Upper lobe of left lung (tissue), 6 donors: ENCODE data around the gene BAZ1B. TPM values are rescaled to one million over a fixed set of nuclear protein-coding genes. Genes with fewer than 3 reads are reported as not detected.

Experiments
- ATAC-seq, 2 donors: fragments of 200-7000 bp; cut with Tn5 transposase; one replicate each; pipeline ENCODE4 v1.9.1; 2022; ENCODE audit warnings: mild to moderate bottlenecking in 2 of 2, moderate library complexity in 2 of 2; ENCODE audit not compliant: low FRiP score in 2 of 2
- DNase-seq, 2 donors: peaks; one replicate each; pipeline ENCODE4 v3.0.0-alpha.2; 2019 to 2020
- H3K27ac ChIP-seq, 4 donors: fragments of 200-600 bp; sonication (generic); one replicate each; pipeline ENCODE4 v1.5.1; 2016 to 2019
- H3K27me3 ChIP-seq, 4 donors: fragments of 200-600 bp; sonication (generic); one replicate each; pipeline ENCODE4 v1.5.1; 2017 to 2019
- H3K36me3 ChIP-seq, 4 donors: fragments of 200-600 bp; sonication (generic); one replicate each; pipeline ENCODE4 v1.5.1; 2016 to 2019
- H3K4me1 ChIP-seq, 4 donors: fragments of 200-600 bp; sonication (generic); one replicate each; pipeline ENCODE4 v1.5.1; 2018 to 2019
- H3K4me3 ChIP-seq, 4 donors: fragments of 200-600 bp; sonication (generic); one replicate each; pipeline ENCODE4 v1.5.1; 2017 to 2019; ENCODE audit warnings: mild to moderate bottlenecking in 2 of 4, moderate library complexity in 1 of 4
- H3K9me3 ChIP-seq, 4 donors: fragments of 200-600 bp; sonication (generic); one replicate each; pipeline ENCODE4 v1.5.1; 2018 to 2019
- EP300 ChIP-seq, 4 donors: sonication (generic); formaldehyde crosslinking; IDR thresholded peaks; one replicate each; pipeline ENCODE4 v1.5.1; 2017; ENCODE audit warnings: antibody characterized with exemption in 4 of 4, control low read depth in 2 of 4
- POLR2A ChIP-seq, 4 donors: fragments of 450-650 bp; IDR thresholded peaks; one replicate each; pipeline ENCODE4 v1.5.1; 2016 to 2017; ENCODE audit warnings: antibody characterized with exemption in 4 of 4, mild to moderate bottlenecking in 2 of 4
- POLR2AphosphoS5 ChIP-seq, 2 donors: sonication (generic); formaldehyde crosslinking; IDR thresholded peaks; one replicate each; pipeline ENCODE4 v1.5.1; 2017; ENCODE audit warnings: antibody characterized with exemption in 2 of 2
- WGBS, 2 donors: methylation state at CpG; one replicate each; pipeline ENCODE4 v1.1.5; 2017 to 2018; 5-methylcytosine and 5-hydroxymethylcytosine counted together
- total RNA-seq, 6 donors: library from RNA; depleted of rRNA in 4 of 6; stranded (reverse); fragments of >200 nt in 4 of 6; gene quantifications; one replicate each; pipeline versions ENCODE4 v1.1.0 to v1.2.1, GENCODE V29; 2016 to 2021
- TF ChIP-seq, protein P1 (sequence below), 6 experiments: fragments of 450-650 bp in 4 of 6; fragments of 200-600 bp in 2 of 6; sonication (generic) in 2 of 6; IDR thresholded peaks; one replicate each; pipeline ENCODE4 v1.5.1; 2016 to 2019; ENCODE audit warnings: antibody characterized with exemption in 6 of 6
- donor health status: DM: no; HTN: no; CAD: no; lungs with moderate emphysema.
- donor health status: DM: no; HTN: yes; CAD: no; lungs with severe emphysema.

BAZ1B gene
- total RNA-seq, 6 donors from 2014 or later = 45.8 to 71.4 (median 56.0) TPM

- 93 to 100% methylated on average over 4 to 8 of the region's 8 CpGs for WGBS, 2 donors
- no peaks in the 10 kb centered on the region for H3K27me3 ChIP-seq
- ATAC-seq (no peak), DNase-seq (no peak)
- H3K36me3 ChIP-seq = no peaks in the 10 kb centered on the region
- H3K27ac ChIP-seq = no peak overlapping the region
- TF ChIP-seq POLR2A (IDR thresholded peaks at IDR 0.05) = no peak
- TF ChIP-seq POLR2AphosphoS5 (IDR thresholded peaks at IDR 0.05) = no peak
- no peak for TF ChIP-seq EP300 (IDR thresholded peaks at IDR 0.05)
- TF ChIP-seq, protein P1, sequence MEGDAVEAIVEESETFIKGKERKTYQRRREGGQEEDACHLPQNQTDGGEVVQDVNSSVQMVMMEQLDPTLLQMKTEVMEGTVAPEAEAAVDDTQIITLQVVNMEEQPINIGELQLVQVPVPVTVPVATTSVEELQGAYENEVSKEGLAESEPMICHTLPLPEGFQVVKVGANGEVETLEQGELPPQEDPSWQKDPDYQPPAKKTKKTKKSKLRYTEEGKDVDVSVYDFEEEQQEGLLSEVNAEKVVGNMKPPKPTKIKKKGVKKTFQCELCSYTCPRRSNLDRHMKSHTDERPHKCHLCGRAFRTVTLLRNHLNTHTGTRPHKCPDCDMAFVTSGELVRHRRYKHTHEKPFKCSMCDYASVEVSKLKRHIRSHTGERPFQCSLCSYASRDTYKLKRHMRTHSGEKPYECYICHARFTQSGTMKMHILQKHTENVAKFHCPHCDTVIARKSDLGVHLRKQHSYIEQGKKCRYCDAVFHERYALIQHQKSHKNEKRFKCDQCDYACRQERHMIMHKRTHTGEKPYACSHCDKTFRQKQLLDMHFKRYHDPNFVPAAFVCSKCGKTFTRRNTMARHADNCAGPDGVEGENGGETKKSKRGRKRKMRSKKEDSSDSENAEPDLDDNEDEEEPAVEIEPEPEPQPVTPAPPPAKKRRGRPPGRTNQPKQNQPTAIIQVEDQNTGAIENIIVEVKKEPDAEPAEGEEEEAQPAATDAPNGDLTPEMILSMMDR (IDR thresholded peaks at IDR 0.05) = no peak
- peaks cover 5 to 12% (median 7%) of the 10 kb centered on the region in 4 donors for H3K4me1 ChIP-seq
- no peak overlapping the region for H3K4me3 ChIP-seq
- H3K9me3 ChIP-seq = no peaks in the 10 kb centered on the region
These were observed 93.9 kb downstream of the BAZ1B start for GRCh38 chr7:73427902-73428787.

GRCh38 chr7:73426016-73426415 is 96.1 kb downstream of the BAZ1B start:
- Histone ChIP-seq H3K4me3 (no peak overlapping the region), H3K4me1 (peaks cover 5 to 9% (median 7%) of the 10 kb centered on the region in 4 donors), H3K27me3 (no peaks in the 10 kb centered on the region), H3K36me3 (no peaks in the 10 kb centered on the region), H3K27ac (no peak overlapping the region), H3K9me3 (no peaks in the 10 kb centered on the region)
- DNase-seq = no peak
- 94 to 96% methylated on average over 8 of the region's 8 CpGs for WGBS, 2 donors
- no peak for ATAC-seq
- TF ChIP-seq POLR2A (IDR thresholded peaks at IDR 0.05) (no peak), EP300 (IDR thresholded peaks at IDR 0.05) (no peak), POLR2AphosphoS5 (IDR thresholded peaks at IDR 0.05) (no peak)
- TF ChIP-seq, protein P1 (IDR thresholded peaks at IDR 0.05) = no peak

DNA sequence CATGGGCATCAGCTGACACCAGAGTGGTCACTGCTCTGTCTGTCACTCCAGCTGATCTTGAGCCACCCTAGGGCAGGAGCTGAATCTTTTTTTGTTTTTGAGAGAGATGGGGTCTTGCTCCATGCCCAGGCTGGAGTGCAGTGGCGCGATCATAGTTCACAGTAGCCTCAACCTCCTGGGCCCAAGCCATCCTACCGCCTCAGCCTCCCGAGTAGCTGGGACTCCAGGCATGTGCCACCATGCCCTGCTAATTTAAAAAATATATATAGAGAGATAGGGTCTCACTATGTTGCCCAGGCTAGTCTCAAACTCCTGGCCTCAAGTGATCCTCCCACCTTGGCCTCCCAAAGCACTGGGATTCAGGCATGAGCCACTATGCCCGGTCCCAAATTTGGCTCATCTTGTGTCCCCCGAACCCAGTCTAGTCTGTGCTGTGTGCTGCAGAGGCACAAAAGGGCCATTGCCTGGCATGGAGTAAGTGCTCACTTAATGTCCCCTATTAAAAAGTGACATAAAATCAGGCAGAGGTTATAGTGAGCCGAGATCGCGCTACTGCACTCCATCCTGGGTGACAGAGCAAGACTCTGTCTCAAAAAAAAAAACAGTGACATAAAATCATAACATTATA is 96.6 kb downstream of the BAZ1B start:
- ATAC-seq (no peak), DNase-seq (no peak)
- no peaks in the 10 kb centered on the region for H3K9me3 ChIP-seq
- H3K27ac ChIP-seq = no peak overlapping the region
- no peak overlapping the region for H3K4me3 ChIP-seq
- TF ChIP-seq EP300 (IDR thresholded peaks at IDR 0.05) (no peak), POLR2AphosphoS5 (IDR thresholded peaks at IDR 0.05) (no peak), POLR2A (IDR thresholded peaks at IDR 0.05) (no peak)
- TF ChIP-seq, protein P1 (IDR thresholded peaks at IDR 0.05) = no peak
- no peaks in the 10 kb centered on the region for H3K27me3 ChIP-seq
- peaks cover 5 to 9% (median 7%) of the 10 kb centered on the region in 4 donors for H3K4me1 ChIP-seq
- H3K36me3 ChIP-seq = no peaks in the 10 kb centered on the region
- WGBS, 2 donors = 93 to 99% methylated on average over 9 of the region's 9 CpGs

DNA sequence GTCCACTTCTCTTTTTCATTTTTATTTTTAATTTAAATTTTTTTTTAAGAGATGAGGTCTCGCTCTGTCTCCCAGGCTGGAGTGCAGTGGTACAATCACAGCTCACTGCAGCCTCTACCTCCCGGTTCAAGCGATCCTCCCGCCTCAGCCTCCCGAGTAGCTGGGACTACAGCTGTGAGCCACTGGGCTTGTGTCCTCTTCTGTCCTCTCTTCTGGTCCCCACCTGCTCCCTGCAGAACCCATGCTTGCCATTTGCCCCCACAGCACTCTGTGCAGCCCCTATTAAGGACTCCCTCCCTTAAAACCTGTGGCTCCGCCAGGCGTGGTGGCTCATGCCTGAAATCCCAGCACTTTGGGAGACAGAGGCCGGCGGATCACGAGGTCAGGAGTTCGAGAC is 97.6 kb downstream of the BAZ1B start:
- Histone ChIP-seq H3K27ac (no peak overlapping the region), H3K27me3 (no peaks in the 10 kb centered on the region)
- TF ChIP-seq, protein P1 (IDR thresholded peaks at IDR 0.05) = no peak
- TF ChIP-seq POLR2AphosphoS5 (IDR thresholded peaks at IDR 0.05) (no peak), EP300 (IDR thresholded peaks at IDR 0.05) (no peak), POLR2A (IDR thresholded peaks at IDR 0.05) (no peak)

More for the DNA sequence above, 97.6 kb downstream of the BAZ1B start:
- Histone ChIP-seq H3K36me3 (no peaks in the 10 kb centered on the region), H3K4me3 (peak overlapping the region in 3 of 4 donors; percentile 9 to 34 (median 19)), H3K4me1 (peaks cover 5 to 9% (median 7%) of the 10 kb centered on the region in 4 donors), H3K9me3 (no peaks in the 10 kb centered on the region)
- ATAC-seq (no peak), DNase-seq (no peak)
- WGBS, 2 donors = 91% methylated on average over 11 of the region's 11 CpGs
